WERI-Rb-1 (cell line): ENCODE measurements around the gene FNIP1.

Source experiments
- DNase-seq: peaks from one replicate; pipeline ENCODE4 v3.0.0-alpha.2; 2020
- H3K27ac ChIP-seq: fragments of 250-450 bp; sonication (Bioruptor Pico); 2 replicates; pipeline ENCODE4 v1.5.1; 2020; ENCODE audit warnings: mild to moderate bottlenecking, moderate library complexity
- H3K27me3 ChIP-seq: fragments of 250-450 bp; sonication (Bioruptor Pico); 2 replicates; pipeline ENCODE4 v1.5.1; 2021; ENCODE audit warnings: mild to moderate bottlenecking, low read depth, moderate library complexity; ENCODE audit not compliant: insufficient read depth, severe bottlenecking
- H3K36me3 ChIP-seq: fragments of 250-450 bp; sonication (Bioruptor Pico); 2 replicates; pipeline ENCODE4 v1.5.1; 2020; ENCODE audit warnings: mild to moderate bottlenecking, moderate library complexity
- H3K4me3 ChIP-seq: 2 replicates; pipeline ENCODE4 v1.5.1; 2011; ENCODE audit warnings: low read depth, mild to moderate bottlenecking, control low read depth, low read length
- H3K9me3 ChIP-seq: fragments of 250-450 bp; sonication (Bioruptor Pico); 2 replicates; pipeline ENCODE4 v1.5.1; 2021; ENCODE audit warnings: mild to moderate bottlenecking, moderate library complexity; ENCODE audit not compliant: severe bottlenecking
- CTCF ChIP-seq: IDR thresholded peaks from 2 replicates; pipeline ENCODE4 v1.5.1; 2011; ENCODE audit warnings: low read depth, mild to moderate bottlenecking, control low read depth, inconsistent platforms, low read length

FNIP1 gene

GRCh38 chr5:131791866-131792265 is 5.0 kb downstream of the FNIP1 start:
- peaks cover 7% of the 10 kb centered on the region for H3K36me3 ChIP-seq
- no peak for DNase-seq
- no peak for TF ChIP-seq CTCF
- H3K9me3 ChIP-seq: no peaks in the 10 kb centered on the region
- no peak overlapping the region for H3K4me3 ChIP-seq
- H3K27me3 ChIP-seq: no peaks in the 10 kb centered on the region
- no peak overlapping the region for H3K27ac ChIP-seq

GRCh38 chr5:131790550-131790949 is 6.3 kb downstream of the FNIP1 start:
- TF ChIP-seq CTCF: no peak
- Histone ChIP-seq H3K27ac (no peak overlapping the region), H3K9me3 (no peaks in the 10 kb centered on the region), H3K36me3 (peaks cover 7% of the 10 kb centered on the region; the same call in 1 of the 2 replicates), H3K4me3 (no peak overlapping the region), H3K27me3 (no peaks in the 10 kb centered on the region)
- no peak for DNase-seq

GRCh38 chr5:131789765-131790164 is 7.1 kb downstream of the FNIP1 start:
- DNase-seq: no peak
- Histone ChIP-seq H3K9me3 (no peaks in the 10 kb centered on the region), H3K27ac (no peak overlapping the region), H3K4me3 (no peak overlapping the region), H3K27me3 (no peaks in the 10 kb centered on the region), H3K36me3 (peaks cover 7% of the 10 kb centered on the region; the same call in 1 of the 2 replicates)
- TF ChIP-seq CTCF: no peak

GRCh38 chr5:131787736-131788135 is 9.1 kb downstream of the FNIP1 start:
- peaks cover 4% of the 10 kb centered on the region; the same call in 1 of the 2 replicates for H3K36me3 ChIP-seq
- H3K4me3 ChIP-seq: no peak overlapping the region
- no peaks in the 10 kb centered on the region for H3K9me3 ChIP-seq
- H3K27ac ChIP-seq: no peak overlapping the region
- TF ChIP-seq CTCF: no peak
- DNase-seq: no peak
- no peaks in the 10 kb centered on the region for H3K27me3 ChIP-seq

GRCh38 chr5:131786900-131787692 is 9.7 kb downstream of the FNIP1 start:
- H3K36me3 ChIP-seq: peaks cover 4% of the 10 kb centered on the region; the same call in 1 of the 2 replicates
- H3K9me3 ChIP-seq: no peaks in the 10 kb centered on the region
- no peaks in the 10 kb centered on the region for H3K27me3 ChIP-seq
- H3K4me3 ChIP-seq: no peak overlapping the region
- no peak for DNase-seq
- TF ChIP-seq CTCF: no peak
- no peak overlapping the region for H3K27ac ChIP-seq
